ENCODE results near the gene DUS1L.

GRCh38 chr17:82085031-82085861 is 19.6 kb upstream of the DUS1L start:
- TF ChIP-seq CTCF (IDR thresholded peaks at IDR 0.05; ENCODE audit: low read length) (no peak), EZH2 (optimal IDR thresholded peaks at IDR 0.05; ENCODE audit: low read depth, low read length) (no peak)
